ENCODE measurements around the gene RINL. TPM values are rescaled to one million over a fixed set of nuclear protein-coding genes. Genes with fewer than 3 reads are reported as not detected.

RINL gene
- polyA plus RNA-seq, 1 experiment: 1.6 TPM

GRCh38 chr19:38907227-38907626 is 29.2 kb upstream of the RINL start:
- Histone ChIP-seq H3K4me3 (ENCODE audit: low read depth, low read length) (no peak overlapping the region), H3K27me3 (ENCODE audit: control insufficient read depth, insufficient read depth, low read length) (peaks cover 10% of the 10 kb centered on the region), H3K9me3 (ENCODE audit: control insufficient read depth, insufficient read depth, low read length) (peaks cover 12% of the 10 kb centered on the region), H3K27ac (ENCODE audit: low read depth, low read length) (no peak overlapping the region)
- ChIA-PET POLR2A (no interaction called here), CTCF (interaction anchor here (2.4 kb wide), 1 partner anchor 24 kb away, joined by 8 read pairs; the partner anchor contains the start of genes MRPS12 and SARS2)
- TF ChIP-seq CTCF (IDR thresholded peaks at IDR 0.05; ENCODE audit: low read depth, low read length): no peak
- no peak for DNase-seq (ENCODE audit: low read depth, low spot score)

- no peak overlapping the region for H3K27ac ChIP-seq (ENCODE audit: low read depth, low read length)
- ChIA-PET POLR2A (no interaction called here), CTCF (interaction anchor here (1.6 kb wide), 1 partner anchor 24 kb away, joined by 7 read pairs; no protein-coding TSS in a partner anchor)
- no peak overlapping the region for H3K4me3 ChIP-seq (ENCODE audit: low read depth, low read length)
- H3K27me3 ChIP-seq (ENCODE audit: control insufficient read depth, insufficient read depth, low read length): no peaks in the 10 kb centered on the region
- DNase-seq (ENCODE audit: low read depth, low spot score): no peak
- no peak for TF ChIP-seq CTCF (IDR thresholded peaks at IDR 0.05; ENCODE audit: low read depth, low read length)
- peaks cover 12% of the 10 kb centered on the region for H3K9me3 ChIP-seq (ENCODE audit: control insufficient read depth, insufficient read depth, low read length)
These were observed 27.5 kb upstream of the RINL start for GRCh38 chr19:38905620-38906019.

- H3K27ac ChIP-seq (ENCODE audit: low read depth, low read length): no peak overlapping the region
- H3K9me3 ChIP-seq (ENCODE audit: control insufficient read depth, insufficient read depth, low read length): peaks cover 12% of the 10 kb centered on the region
- no peak overlapping the region for H3K4me3 ChIP-seq (ENCODE audit: low read depth, low read length)
- H3K27me3 ChIP-seq (ENCODE audit: control insufficient read depth, insufficient read depth, low read length): no peaks in the 10 kb centered on the region
- ChIA-PET POLR2A (no interaction called here), CTCF (interaction anchor here (0.5 to 1.6 kb wide), 2 partner anchors 25 to 56 kb away, joined by 3 to 7 read pairs; no protein-coding TSS in a partner anchor)
- DNase-seq (ENCODE audit: low read depth, low spot score): no peak
- TF ChIP-seq CTCF (IDR thresholded peaks at IDR 0.05; ENCODE audit: low read depth, low read length): no peak
These were observed 26.8 kb upstream of the RINL start for GRCh38 chr19:38904581-38905539.

GRCh38 chr19:38901683-38902082 is 23.6 kb upstream of the RINL start:
- H3K27me3 ChIP-seq (ENCODE audit: control insufficient read depth, insufficient read depth, low read length): no peaks in the 10 kb centered on the region
- ChIA-PET POLR2A (no interaction called here), CTCF (interaction anchor here (1.1 to 2.5 kb wide), 3 partner anchors 28 to 499 kb away, joined by 4 to 23 read pairs (median 8); partner anchors contain the start of genes FAM98C, MRPS12 and SARS2)
- no peak for DNase-seq (ENCODE audit: low read depth, low spot score)
- no peak for TF ChIP-seq CTCF (IDR thresholded peaks at IDR 0.05; ENCODE audit: low read depth, low read length)
- no peaks in the 10 kb centered on the region; the same call in 1 of the 2 replicates for H3K9me3 ChIP-seq (ENCODE audit: control insufficient read depth, insufficient read depth, low read length)
- H3K27ac ChIP-seq (ENCODE audit: low read depth, low read length): no peak overlapping the region
- no peak overlapping the region for H3K4me3 ChIP-seq (ENCODE audit: low read depth, low read length)

Measured in AG04450 (cell line).